ENCODE data around the gene SCGN. TPM values are rescaled to one million over a fixed set of nuclear protein-coding genes. Genes with fewer than 3 reads are reported as not detected.

SCGN gene
- total RNA-seq, 4 donors from 2014 or later = 0.35 to 3.6 (median 1.3) TPM; not detected in 1

DNA sequence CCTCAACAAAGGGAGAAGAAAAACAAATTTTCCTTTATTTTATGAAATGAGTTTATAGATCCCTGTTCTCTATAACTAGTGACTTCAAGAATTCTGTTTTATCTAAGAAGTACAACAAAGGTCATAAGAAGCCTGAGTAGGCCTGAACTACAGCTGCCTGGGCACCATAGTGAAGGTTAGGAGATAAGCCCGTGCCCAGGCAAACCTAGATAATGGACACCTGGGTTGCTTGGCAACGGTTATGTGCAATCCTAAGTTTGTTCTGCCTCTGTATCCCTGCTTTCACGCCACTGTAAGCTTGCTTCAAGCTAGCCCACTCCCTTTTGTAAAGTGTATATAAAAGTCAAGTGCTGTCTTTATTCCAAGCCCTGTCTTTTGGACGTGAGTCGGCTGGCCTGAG is 23.2 kb downstream of the SCGN start:
- TF ChIP-seq, protein P1, sequence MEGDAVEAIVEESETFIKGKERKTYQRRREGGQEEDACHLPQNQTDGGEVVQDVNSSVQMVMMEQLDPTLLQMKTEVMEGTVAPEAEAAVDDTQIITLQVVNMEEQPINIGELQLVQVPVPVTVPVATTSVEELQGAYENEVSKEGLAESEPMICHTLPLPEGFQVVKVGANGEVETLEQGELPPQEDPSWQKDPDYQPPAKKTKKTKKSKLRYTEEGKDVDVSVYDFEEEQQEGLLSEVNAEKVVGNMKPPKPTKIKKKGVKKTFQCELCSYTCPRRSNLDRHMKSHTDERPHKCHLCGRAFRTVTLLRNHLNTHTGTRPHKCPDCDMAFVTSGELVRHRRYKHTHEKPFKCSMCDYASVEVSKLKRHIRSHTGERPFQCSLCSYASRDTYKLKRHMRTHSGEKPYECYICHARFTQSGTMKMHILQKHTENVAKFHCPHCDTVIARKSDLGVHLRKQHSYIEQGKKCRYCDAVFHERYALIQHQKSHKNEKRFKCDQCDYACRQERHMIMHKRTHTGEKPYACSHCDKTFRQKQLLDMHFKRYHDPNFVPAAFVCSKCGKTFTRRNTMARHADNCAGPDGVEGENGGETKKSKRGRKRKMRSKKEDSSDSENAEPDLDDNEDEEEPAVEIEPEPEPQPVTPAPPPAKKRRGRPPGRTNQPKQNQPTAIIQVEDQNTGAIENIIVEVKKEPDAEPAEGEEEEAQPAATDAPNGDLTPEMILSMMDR (IDR thresholded peaks at IDR 0.05) = no peak
- no peak for TF ChIP-seq POLR2A (IDR thresholded peaks at IDR 0.05)
- TF ChIP-seq EP300 (IDR thresholded peaks at IDR 0.05) = no peak
- no peak for TF ChIP-seq POLR2AphosphoS5 (IDR thresholded peaks at IDR 0.05)
- WGBS, 2 donors (ENCODE audit: low coverage in 1 of 2) = 27 to 49% methylated on average over 3 to 5 of the region's 5 CpGs
- H3K9me3 ChIP-seq = no peaks in the 10 kb centered on the region
- no peak overlapping the region for H3K4me3 ChIP-seq
- peaks cover 19% of the 10 kb centered on the region for H3K27me3 ChIP-seq
- no peaks in the 10 kb centered on the region for H3K4me1 ChIP-seq
- H3K36me3 ChIP-seq = no peaks in the 10 kb centered on the region
- no peak for ATAC-seq
- H3K27ac ChIP-seq = no peak overlapping the region

DNA sequence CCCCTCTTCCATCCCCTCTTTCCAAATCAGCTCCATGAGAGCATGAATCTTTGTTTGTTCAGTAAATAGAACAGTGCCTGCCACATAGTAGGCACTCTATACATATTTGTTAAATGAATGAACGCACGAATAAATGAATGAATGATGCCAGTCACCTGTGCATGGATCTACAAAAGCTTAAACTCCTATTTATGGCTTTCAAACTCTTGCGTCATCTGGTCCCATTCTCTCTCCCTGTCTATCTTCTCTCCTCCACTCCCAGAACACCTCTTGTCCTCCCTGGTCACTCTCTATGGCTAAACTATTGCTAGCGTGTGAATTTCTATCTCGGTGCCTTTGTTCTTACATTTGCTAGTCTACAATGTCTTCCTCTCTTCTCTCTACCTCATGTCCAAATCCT is 24.8 kb downstream of the SCGN start:
- Histone ChIP-seq H3K27me3 (peaks cover 8% of the 10 kb centered on the region), H3K36me3 (no peaks in the 10 kb centered on the region), H3K9me3 (no peaks in the 10 kb centered on the region), H3K4me3 (no peak overlapping the region), H3K4me1 (no peaks in the 10 kb centered on the region), H3K27ac (no peak overlapping the region)
- WGBS, 2 donors (ENCODE audit: low coverage in 1 of 2) = 37 to 83% methylated on average over 3 to 5 of the region's 5 CpGs
- TF ChIP-seq, protein P1 (IDR thresholded peaks at IDR 0.05) = no peak
- TF ChIP-seq POLR2A (IDR thresholded peaks at IDR 0.05) = no peak
- no peak for TF ChIP-seq POLR2AphosphoS5 (IDR thresholded peaks at IDR 0.05)
- TF ChIP-seq EP300 (IDR thresholded peaks at IDR 0.05) = no peak
- ATAC-seq = no peak

DNA sequence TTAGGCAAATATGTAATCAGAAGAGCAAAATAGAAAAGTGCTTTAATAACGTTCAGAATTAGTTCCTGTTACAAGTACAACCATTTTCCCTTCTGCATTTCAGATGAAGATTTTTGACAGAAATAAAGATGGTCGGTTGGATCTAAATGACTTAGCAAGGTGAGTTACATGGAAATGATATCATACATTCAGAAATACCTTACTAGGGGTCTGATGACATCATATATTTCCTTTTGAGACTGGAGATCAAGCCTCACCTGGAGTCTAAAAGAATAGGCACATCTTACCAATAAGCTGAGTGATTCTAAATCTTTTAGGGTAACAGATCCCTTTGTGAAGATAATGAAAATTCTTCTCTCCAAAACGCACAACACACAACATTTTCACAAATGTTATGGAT is 29.8 kb downstream of the SCGN start:
- ATAC-seq = no peak
- H3K27me3 ChIP-seq = peaks cover 12% of the 10 kb centered on the region
- no peaks in the 10 kb centered on the region for H3K4me1 ChIP-seq
- H3K4me3 ChIP-seq = no peak overlapping the region
- H3K36me3 ChIP-seq = no peaks in the 10 kb centered on the region
- 55 to 69% methylated on average over 3 of the region's 3 CpGs for WGBS, 2 donors (ENCODE audit: low coverage in 1 of 2)
- H3K9me3 ChIP-seq = no peaks in the 10 kb centered on the region
- no peak for TF ChIP-seq POLR2AphosphoS5 (IDR thresholded peaks at IDR 0.05)
- TF ChIP-seq POLR2A (IDR thresholded peaks at IDR 0.05) = no peak
- TF ChIP-seq, protein P1 (IDR thresholded peaks at IDR 0.05) = no peak
- TF ChIP-seq EP300 (IDR thresholded peaks at IDR 0.05) = no peak
- no peak overlapping the region for H3K27ac ChIP-seq

DNA sequence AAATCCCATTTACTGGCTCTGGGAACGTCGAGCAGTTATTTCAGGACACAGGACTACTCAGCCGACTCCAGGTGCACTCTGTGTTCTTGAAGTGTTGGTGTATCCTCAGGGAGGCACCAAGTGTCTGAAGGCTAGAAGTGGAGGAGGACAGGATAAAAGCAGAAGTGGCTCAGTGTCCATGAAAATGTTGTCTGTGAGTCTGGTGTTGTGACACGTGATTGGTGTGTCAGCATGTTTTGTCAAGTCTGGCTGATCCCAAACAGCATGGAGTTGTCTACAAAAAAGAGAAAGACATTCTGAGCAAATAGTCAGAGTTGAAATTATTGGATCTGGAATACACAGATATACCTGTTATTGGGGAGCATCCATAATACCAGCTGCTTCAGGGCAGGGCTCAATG is 30.3 kb downstream of the SCGN start:
- peaks cover 12% of the 10 kb centered on the region for H3K27me3 ChIP-seq
- 52 to 71% methylated on average over 3 to 4 of the region's 4 CpGs for WGBS, 2 donors (ENCODE audit: low coverage in 1 of 2)
- no peaks in the 10 kb centered on the region for H3K36me3 ChIP-seq
- no peak overlapping the region for H3K27ac ChIP-seq
- H3K9me3 ChIP-seq = no peaks in the 10 kb centered on the region
- ATAC-seq = no peak
- no peak for TF ChIP-seq EP300 (IDR thresholded peaks at IDR 0.05)
- no peak for TF ChIP-seq POLR2AphosphoS5 (IDR thresholded peaks at IDR 0.05)
- TF ChIP-seq, protein P1 (IDR thresholded peaks at IDR 0.05) = no peak
- TF ChIP-seq POLR2A (IDR thresholded peaks at IDR 0.05) = no peak
- no peaks in the 10 kb centered on the region for H3K4me1 ChIP-seq
- no peak overlapping the region for H3K4me3 ChIP-seq

DNA sequence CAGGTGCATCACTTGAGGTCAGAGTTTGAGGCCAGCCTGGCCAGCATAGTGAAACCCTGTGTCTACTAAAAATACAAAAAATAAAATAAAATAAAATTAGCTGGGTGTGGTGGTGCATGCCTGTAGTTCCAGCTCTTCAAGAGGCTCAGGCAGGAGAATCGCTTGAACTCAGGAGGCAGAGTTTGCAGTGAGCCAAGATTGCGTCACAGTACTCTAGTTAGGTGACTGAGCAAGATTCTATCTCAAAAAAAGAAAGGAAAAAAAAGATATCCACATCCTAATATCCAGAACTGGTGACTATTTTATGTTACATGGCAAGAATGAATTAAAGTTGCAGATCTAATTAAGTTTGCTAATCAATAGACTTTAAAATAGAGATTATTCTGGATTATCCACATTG is 32.5 kb downstream of the SCGN start:
- no peaks in the 10 kb centered on the region for H3K9me3 ChIP-seq
- no peak overlapping the region for H3K27ac ChIP-seq
- H3K4me1 ChIP-seq = no peaks in the 10 kb centered on the region
- WGBS, 2 donors (ENCODE audit: low coverage in 1 of 2) = 50 to 74% methylated on average over 2 of the region's 2 CpGs
- no peaks in the 10 kb centered on the region for H3K36me3 ChIP-seq
- no peak overlapping the region for H3K4me3 ChIP-seq
- H3K27me3 ChIP-seq = peaks cover 8% of the 10 kb centered on the region
- TF ChIP-seq EP300 (IDR thresholded peaks at IDR 0.05) (no peak), POLR2AphosphoS5 (IDR thresholded peaks at IDR 0.05) (no peak), POLR2A (IDR thresholded peaks at IDR 0.05) (no peak)
- TF ChIP-seq, protein P1 (IDR thresholded peaks at IDR 0.05) = no peak
- ATAC-seq = no peak

Data from gastroesophageal sphincter (tissue), 4 donors.